Central memory CD8-positive, alpha-beta T cell (primary cell): ENCODE measurements around the gene PSMA7.

ENCODE experiments used
- ATAC-seq: fragments of 150-1000 bp; cut with Tn5 transposase; replicated peaks from 2 replicates; pipeline ENCODE4 v1.10.0; 2022; ENCODE audit warnings: mild to moderate bottlenecking, moderate FRiP score, moderate number of reproducible peaks; ENCODE audit not compliant: poor library complexity, severe bottlenecking; ENCODE audit errors: extremely low read depth
- DNase-seq, 2 donors: peaks; one replicate each; pipeline ENCODE4 v3.0.0; 2021; ENCODE audit warnings: low spot score in 2 of 2
- H3K27ac Mint-ChIP-seq: one replicate; pipeline ENCODE4 v1.8.0; 2022; ENCODE audit warnings: low read depth, mild to moderate bottlenecking, moderate library complexity, mixed read lengths
- H3K27me3 Mint-ChIP-seq: one replicate; pipeline ENCODE4 v1.8.0; 2022; ENCODE audit warnings: mixed read lengths
- H3K36me3 Mint-ChIP-seq: one replicate; pipeline ENCODE4 v1.8.0; 2022; ENCODE audit warnings: mild to moderate bottlenecking, moderate library complexity, mixed read lengths; ENCODE audit not compliant: insufficient read depth
- H3K4me1 Mint-ChIP-seq: one replicate; pipeline ENCODE4 v1.8.0; 2022; ENCODE audit warnings: mixed read lengths
- H3K4me3 Mint-ChIP-seq: one replicate; pipeline ENCODE4 v1.8.0; 2022; ENCODE audit warnings: mild to moderate bottlenecking, moderate library complexity, mixed read lengths
- H3K9me3 Mint-ChIP-seq: one replicate; pipeline ENCODE4 v1.8.0; 2022; ENCODE audit warnings: mixed read lengths

The PSMA7 gene

DNA sequence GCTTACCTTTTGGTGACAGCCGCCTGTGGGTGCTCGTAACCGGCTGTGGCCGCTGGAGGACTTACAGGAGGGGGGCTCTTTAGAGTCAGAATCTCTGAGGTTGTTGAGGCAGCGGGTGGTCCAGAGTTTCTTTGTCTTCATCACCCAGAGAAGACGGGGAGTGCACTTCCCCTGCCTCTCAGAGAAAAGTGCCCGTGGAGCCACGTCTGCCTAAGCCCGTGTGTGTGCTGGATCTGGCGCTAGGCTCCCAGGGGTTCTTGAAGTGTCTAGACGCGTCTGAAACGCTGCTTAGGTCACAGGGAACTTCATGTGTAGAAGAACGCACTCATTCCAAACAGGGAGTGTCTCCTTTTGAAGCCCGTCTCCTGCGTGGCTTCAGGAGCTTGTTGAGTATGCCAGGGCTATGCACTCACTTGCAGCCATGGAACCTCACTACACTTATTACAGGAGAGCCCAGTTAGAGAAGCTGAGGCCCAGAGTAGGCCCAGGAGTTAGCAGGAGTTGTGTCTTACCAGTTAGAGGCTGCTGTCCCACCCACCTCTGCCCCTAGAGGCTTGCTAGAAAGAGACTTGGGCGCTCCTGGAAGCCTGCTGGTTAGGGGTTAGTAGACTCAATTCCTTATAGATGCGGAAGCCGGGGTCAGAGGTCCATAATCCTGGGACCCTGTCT, 19.6 kb downstream of the PSMA7 start:
- Mint-ChIP-seq H3K4me3 (peak overlapping the region; percentile 80), H3K27ac (peak overlapping the region; percentile 71), H3K9me3 (no peaks in the 10 kb centered on the region), H3K4me1 (peaks cover 50% of the 10 kb centered on the region), H3K36me3 (peaks cover 23% of the 10 kb centered on the region), H3K27me3 (no peaks in the 10 kb centered on the region)
- ATAC-seq (no peak), DNase-seq (no peak)

- Mint-ChIP-seq H3K4me3 (peak overlapping the region; percentile 80), H3K27ac (peak overlapping the region; percentile 71), H3K27me3 (no peaks in the 10 kb centered on the region), H3K4me1 (peaks cover 44% of the 10 kb centered on the region), H3K9me3 (no peaks in the 10 kb centered on the region), H3K36me3 (peaks cover 22% of the 10 kb centered on the region)
- ATAC-seq: peak; percentile 7
- no peak for DNase-seq
Observed at GRCh38 chr20:62122654-62123449, 20.3 kb downstream of the PSMA7 start.

DNA sequence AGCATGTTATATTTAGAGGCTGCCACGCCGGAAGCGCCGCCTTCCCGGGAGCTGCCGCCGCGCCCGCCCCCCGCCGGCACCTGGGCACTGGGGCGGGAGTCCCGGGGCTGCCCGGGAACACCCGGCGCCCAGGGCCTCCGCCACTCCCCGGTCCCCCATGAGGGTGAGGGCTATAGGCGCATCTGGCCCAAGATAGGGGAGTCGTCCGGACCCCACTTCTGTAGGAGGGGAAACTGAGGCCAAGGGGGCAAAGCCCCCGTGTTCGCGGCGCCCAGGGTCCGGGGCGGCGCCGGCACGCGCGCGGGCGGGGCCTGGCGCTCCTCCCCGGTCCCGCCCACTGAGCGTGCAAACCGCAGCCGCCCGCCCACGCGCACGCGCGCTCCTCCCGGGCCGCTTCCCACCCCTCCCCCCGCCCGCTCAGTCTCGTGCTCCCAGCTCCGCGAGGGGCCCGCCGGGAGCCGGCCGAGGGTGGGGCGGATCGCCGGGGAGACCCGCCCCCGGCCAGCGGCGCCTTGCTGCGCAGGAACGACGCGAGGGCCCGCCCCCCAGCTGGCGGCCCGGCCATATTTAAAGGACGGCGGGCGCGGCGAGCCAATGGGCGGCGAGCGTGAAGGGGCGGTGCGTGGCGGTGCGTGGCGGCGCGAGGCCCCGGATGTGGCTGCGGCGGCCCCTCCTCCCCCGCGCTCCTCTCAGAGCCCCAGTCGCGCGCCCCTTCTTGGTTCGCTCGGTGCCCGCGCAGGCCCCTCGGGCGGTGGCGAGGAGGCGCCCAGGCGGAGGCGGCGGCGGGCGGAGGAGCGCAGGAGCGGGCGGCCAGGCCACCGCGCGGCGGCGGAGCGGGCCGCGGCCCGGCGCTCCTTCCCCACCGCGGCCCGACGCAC, 21.2 kb downstream of the PSMA7 start, which contains the start of gene LSM14B:
LSM14B (plus strand) TSS at position 700 of the 878 bp plus-strand sequence. CDS start 192 bp downstream, outside the sequence.
- H3K36me3 Mint-ChIP-seq: peaks cover 25% of the 10 kb centered on the region
- DNase-seq (peak; percentile 80 to 92), ATAC-seq (peak; percentile 64)
- peaks cover 40% of the 10 kb centered on the region for H3K4me1 Mint-ChIP-seq
- peak within 1 kb of the TSS; percentile 80 for H3K4me3 Mint-ChIP-seq
- H3K9me3 Mint-ChIP-seq: no peaks in the 10 kb centered on the region
- no peaks in the 10 kb centered on the region for H3K27me3 Mint-ChIP-seq
- peak within 1 kb of the TSS; percentile 94 for H3K27ac Mint-ChIP-seq

DNA sequence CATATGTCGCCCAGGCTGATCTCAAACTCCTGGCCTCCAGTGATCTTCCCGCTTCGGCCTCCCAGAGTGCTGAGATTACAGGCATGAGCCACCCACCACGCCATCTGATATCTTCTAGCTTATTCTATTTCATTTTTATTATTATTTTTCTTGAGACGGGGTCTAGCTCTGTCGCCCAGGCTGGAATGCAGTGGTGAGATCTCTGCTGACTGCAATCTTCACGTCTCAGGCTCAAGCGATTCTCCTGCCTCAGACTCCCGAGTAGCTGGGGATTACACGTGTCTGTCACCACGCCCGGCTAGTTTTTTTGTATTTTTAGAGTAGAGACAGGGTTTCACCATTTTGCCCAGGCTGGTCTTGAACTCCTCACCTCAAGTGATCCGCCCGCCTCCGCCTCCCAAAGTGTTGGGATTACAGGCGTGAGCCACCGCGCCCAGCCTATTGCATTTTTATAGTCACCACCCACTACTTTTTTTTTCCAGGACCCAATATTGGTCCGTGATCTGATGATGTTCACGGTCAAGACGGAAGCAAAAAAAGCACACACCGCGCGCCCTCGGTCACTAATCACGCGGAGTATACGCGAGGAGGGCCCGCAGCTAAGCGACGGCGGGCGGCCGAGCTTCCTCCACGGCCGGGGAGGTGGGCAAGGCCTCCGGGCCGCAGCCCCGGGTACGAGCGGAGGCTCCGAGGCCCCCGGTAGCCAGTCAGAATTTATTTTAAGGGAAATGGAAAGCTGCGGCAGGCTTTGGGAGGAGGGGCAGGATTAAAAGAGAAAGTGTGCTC, 22.0 kb downstream of the PSMA7 start:
- Mint-ChIP-seq H3K4me1 (peaks cover 40% of the 10 kb centered on the region), H3K27ac (peak overlapping the region; percentile 94), H3K9me3 (no peaks in the 10 kb centered on the region), H3K36me3 (peaks cover 21% of the 10 kb centered on the region), H3K27me3 (no peaks in the 10 kb centered on the region), H3K4me3 (peak overlapping the region; percentile 80)
- ATAC-seq (no peak), DNase-seq (peak in 1 of 2 donors; percentile 21)

GRCh38 chr20:62120365-62120762, 22.8 kb downstream of the PSMA7 start:
- ATAC-seq (no peak), DNase-seq (no peak)
- peaks cover 40% of the 10 kb centered on the region for H3K4me1 Mint-ChIP-seq
- H3K4me3 Mint-ChIP-seq: peak overlapping the region; percentile 38
- no peaks in the 10 kb centered on the region for H3K27me3 Mint-ChIP-seq
- H3K9me3 Mint-ChIP-seq: no peaks in the 10 kb centered on the region
- peaks cover 21% of the 10 kb centered on the region for H3K36me3 Mint-ChIP-seq
- H3K27ac Mint-ChIP-seq: peak overlapping the region; percentile 94

DNA sequence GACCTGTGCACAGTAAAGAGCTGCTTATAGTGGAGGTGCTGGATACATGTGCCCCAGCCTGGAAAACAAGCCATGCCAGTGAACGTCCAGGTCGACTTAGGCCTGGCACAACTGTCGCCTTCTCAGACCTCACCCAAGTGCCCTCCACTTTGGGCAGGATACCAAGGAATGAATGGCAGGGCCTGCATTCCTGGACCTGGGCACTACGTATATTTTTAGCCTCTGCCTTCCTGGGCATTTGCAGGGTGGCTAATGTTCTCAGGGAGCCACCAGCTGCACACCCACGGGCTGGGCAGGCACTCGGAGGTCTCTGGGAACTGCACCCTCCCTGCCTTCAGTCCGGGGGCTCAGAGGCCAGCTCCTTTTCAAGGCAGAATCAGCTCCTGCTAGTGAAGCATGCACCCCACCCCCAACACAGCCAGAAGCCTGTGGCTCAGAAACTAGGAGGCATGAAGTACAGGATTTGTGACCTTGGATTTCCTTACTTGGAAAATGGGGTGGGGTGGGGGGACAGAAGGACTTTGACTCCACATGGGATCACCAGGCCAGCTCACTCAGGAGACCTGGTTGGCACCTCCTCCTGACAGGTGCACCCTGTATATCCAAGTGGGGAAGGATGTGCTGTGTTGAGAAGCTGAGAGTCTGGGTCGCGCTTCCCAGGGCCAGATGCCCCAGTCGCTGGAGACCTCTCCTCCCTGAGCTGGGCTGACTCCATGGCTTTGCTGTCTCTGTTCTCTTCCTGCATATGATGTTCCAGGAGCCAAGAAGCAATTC, 23.4 kb downstream of the PSMA7 start:
- ATAC-seq (no peak), DNase-seq (no peak)
- H3K4me3 Mint-ChIP-seq: peak overlapping the region; percentile 42
- H3K36me3 Mint-ChIP-seq: peaks cover 20% of the 10 kb centered on the region
- H3K27me3 Mint-ChIP-seq: no peaks in the 10 kb centered on the region
- H3K27ac Mint-ChIP-seq: peak overlapping the region; percentile 94
- peaks cover 38% of the 10 kb centered on the region for H3K4me1 Mint-ChIP-seq
- no peaks in the 10 kb centered on the region for H3K9me3 Mint-ChIP-seq

GRCh38 chr20:62119115-62119514, 24.1 kb downstream of the PSMA7 start:
- DNase-seq (no peak), ATAC-seq (no peak)
- Mint-ChIP-seq H3K27ac (peak overlapping the region; percentile 91), H3K4me3 (peak overlapping the region; percentile 42), H3K4me1 (peaks cover 31% of the 10 kb centered on the region), H3K27me3 (no peaks in the 10 kb centered on the region), H3K9me3 (no peaks in the 10 kb centered on the region), H3K36me3 (peaks cover 18% of the 10 kb centered on the region)

GRCh38 chr20:62118113-62119043, 24.8 kb downstream of the PSMA7 start:
- DNase-seq: no peak
- peak overlapping the region; percentile 68 for H3K4me3 Mint-ChIP-seq
- H3K27me3 Mint-ChIP-seq: no peaks in the 10 kb centered on the region
- no peaks in the 10 kb centered on the region for H3K9me3 Mint-ChIP-seq
- peaks cover 24% of the 10 kb centered on the region for H3K4me1 Mint-ChIP-seq
- H3K36me3 Mint-ChIP-seq: peaks cover 16% of the 10 kb centered on the region
- H3K27ac Mint-ChIP-seq: peak overlapping the region; percentile 91
- ATAC-seq: no peak

- DNase-seq: peak; percentile 81 to 94
Observed at GRCh38 chr20:62117658-62118057, 25.5 kb downstream of the PSMA7 start.

DNA sequence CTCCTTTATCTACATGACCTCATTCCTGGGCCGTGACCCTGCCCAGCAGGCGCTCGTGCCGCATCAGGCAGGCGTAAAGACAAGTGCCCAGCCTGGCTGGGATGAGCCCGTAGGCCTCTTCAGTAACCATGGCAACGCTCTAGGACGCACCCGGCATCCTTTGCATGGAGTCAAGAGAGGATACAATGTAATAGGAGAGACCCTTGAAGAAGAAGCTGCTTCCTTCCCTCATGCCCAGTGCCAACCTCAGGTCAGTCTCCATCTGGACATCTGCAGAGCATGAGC, 25.9 kb downstream of the PSMA7 start:
- Mint-ChIP-seq H3K9me3 (no peaks in the 10 kb centered on the region), H3K27ac (peak overlapping the region; percentile 91), H3K36me3 (peaks cover 16% of the 10 kb centered on the region), H3K4me1 (peaks cover 22% of the 10 kb centered on the region), H3K4me3 (peak overlapping the region; percentile 68), H3K27me3 (no peaks in the 10 kb centered on the region)
- ATAC-seq (no peak), DNase-seq (no peak)

More at GRCh38 chr20:62117658-62118057, 25.5 kb downstream of the PSMA7 start:
- ATAC-seq: peak; percentile 77
- Mint-ChIP-seq H3K36me3 (peaks cover 16% of the 10 kb centered on the region), H3K9me3 (no peaks in the 10 kb centered on the region), H3K4me1 (peaks cover 22% of the 10 kb centered on the region), H3K27ac (peak overlapping the region; percentile 91), H3K4me3 (peak overlapping the region; percentile 68), H3K27me3 (no peaks in the 10 kb centered on the region)
